ENCODE data around the gene CFHR4.
"Not testable (repeated sequence)": the region's sequence is repeated elsewhere in the genome, so short reads cannot be mapped to it uniquely, and the experiment has no call there.

CFHR4 gene

DNA sequence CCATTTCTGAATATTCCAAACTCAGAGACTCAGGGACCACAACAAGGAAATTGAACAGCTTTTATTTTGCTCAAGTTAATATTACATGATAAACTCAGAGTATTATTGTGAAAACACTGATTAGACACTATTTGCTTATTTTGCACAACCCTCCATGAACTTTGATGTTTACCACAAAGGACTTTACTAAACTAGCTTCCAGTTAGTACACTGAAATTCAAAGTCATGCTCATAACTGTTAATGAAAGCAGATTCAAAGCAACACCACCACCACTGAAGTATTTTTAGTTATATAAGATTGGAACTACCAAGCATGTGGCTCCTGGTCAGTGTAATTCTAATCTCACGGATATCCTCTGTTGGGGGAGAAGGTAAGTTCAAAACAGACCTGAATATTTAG lies 55.7 kb downstream of the CFHR4 start, which contains the start of gene CFHR2:
CFHR2 (plus strand) TSS at position 171 of the 400 bp plus-strand sequence; CDS start at position 314, 143 bp downstream.
- DNase-seq = not testable (repeated sequence)

GRCh38 chr1:196951711-196952394 lies 64.0 kb downstream of the CFHR4 start:
- DNase-seq = no peak

DNA sequence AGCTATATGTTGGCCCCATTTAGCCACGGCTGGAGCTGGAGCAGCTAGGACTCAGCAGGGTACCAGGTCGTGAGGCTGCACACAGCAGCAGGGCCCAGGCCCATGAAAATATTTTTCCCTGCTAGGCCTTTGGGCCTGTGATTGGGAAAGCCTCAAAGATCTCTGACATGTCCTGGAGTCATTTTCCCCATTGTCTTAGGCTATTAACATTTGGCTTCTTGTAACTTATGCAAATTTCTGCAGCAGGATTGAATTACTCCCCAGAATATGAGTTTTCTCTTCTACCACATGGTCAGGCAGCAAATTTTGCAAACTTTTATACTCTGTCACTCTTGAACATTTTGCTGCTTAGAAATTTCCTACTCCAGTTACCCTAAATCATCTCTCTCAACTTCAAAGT lies 66.9 kb downstream of the CFHR4 start:
- no peak for DNase-seq

DNA sequence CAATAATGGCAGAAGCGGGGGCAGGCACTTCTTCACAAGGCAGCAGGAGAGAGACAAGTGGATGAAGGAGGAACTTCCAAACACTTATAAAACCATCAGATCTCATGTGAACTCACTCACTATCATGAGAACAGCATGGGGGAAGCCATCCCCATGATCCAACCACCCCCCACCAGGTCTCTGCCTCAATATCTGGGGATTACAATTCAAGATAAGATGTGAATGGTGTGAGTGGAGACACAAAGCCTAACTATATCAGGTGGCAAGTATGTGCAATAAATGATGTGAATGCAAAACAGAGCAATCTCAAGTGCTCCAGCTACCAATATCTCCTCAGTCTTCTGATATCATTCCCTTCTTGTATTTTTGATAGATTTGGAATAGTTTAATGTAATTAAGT lies 68.1 kb downstream of the CFHR4 start:
- DNase-seq = no peak

GRCh38 chr1:196960854-196961253 lies 73.0 kb downstream of the CFHR4 start:
- DNase-seq = no peak

All from MV-4-11 (cell line).